Stimulated activated CD8-positive, alpha-beta memory T cell treated with anti-CD3 and anti-CD28 coated beads, Interleukin-7, amount 100 ng/mL, for 48 hours (primary cell): ENCODE data around the gene MEGF6.

Experiments
- DNase-seq, 2 donors: peaks; one replicate each; pipeline ENCODE4 v3.0.0-alpha.2; 2020; ENCODE audit warnings: low read depth in 1 of 2; ENCODE audit errors: extremely low read depth in 1 of 2

The MEGF6 gene

GRCh38 chr1:3609769-3610526 lies 1.4 kb downstream of the MEGF6 start:
- DNase-seq = no peak

GRCh38 chr1:3609016-3609768 lies 2.1 kb downstream of the MEGF6 start:
- no peak for DNase-seq

DNA sequence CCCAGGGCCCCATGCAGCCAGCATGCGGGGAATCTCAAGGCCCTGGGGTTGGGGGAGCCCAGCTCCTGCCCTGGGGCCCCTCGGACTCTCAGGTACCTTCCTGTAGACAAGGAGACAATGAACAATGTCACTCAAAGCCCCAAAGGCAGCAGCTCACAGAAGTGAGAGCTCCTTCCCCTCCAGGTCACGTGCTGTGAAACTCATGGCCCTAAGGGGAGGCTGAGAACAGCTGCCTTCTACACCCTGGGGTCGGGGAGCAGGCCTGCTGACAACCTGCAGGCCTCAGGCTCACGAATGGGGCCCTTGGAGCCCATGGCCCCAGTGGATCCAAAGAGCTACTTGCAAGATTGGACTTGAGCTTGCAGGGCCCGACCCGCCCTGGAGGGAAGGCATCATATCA lies 3.2 kb downstream of the MEGF6 start:
- DNase-seq = no peak

GRCh38 chr1:3607703-3608065 lies 3.6 kb downstream of the MEGF6 start:
- DNase-seq = no peak

GRCh38 chr1:3606779-3607702 lies 4.3 kb downstream of the MEGF6 start:
- no peak for DNase-seq

DNA sequence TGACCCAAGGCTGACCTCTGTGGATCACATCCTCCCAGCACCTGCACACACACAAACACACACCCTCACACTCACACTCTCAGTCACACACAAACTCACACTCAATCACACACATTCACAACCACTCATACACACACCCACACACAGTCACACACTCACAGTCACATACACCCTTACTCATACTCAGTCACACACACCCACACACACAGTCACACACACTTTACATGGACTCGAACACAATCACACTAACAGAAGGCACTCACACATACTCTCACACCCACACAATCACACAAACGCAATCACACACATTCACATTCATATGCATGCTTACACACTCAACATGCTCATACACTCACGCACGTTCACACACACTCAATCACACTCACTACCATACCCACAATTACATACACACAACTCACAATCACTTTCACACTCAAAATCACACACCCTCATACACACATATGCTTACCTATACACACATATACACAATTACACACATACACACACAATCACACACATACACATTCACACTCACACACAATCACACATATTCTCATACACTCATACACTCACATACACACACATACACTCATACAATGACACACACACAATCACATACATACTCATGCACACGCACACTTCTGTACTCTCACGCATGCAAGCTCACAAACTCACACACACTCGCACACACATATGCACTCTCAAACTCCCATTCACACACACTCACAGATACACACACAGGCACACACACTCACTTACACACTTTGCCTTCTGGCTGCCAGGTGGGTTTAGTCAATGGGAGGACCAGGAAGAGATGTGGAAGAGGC lies 6.1 kb downstream of the MEGF6 start:
- no peak for DNase-seq

GRCh38 chr1:3604468-3604974 lies 6.8 kb downstream of the MEGF6 start:
- no peak for DNase-seq

- DNase-seq = no peak
Observed at GRCh38 chr1:3603571-3604467, 7.5 kb downstream of the MEGF6 start.

GRCh38 chr1:3603156-3603555 lies 8.2 kb downstream of the MEGF6 start:
- DNase-seq = no peak

- DNase-seq = no peak
Observed at GRCh38 chr1:3602375-3602774, 8.9 kb downstream of the MEGF6 start.

DNA sequence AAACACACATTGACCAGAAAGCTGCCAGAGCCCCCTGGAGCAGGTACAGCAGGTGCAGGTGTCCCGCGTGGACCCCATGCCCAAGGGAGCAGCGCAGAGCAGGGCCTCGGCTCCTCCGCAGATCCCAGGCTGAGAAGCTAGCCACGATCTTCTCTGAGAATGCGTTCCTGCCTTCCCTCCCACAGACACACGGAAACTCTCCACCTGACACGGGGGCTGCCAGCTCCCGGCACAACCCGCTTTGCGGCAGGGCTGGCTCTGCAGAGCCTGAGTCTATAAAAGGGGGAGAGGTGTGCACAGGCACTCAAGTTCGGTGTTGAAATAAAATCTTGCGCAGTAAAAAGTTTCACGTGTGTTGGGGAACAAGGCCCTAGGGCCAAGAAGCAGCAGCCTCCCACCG lies 9.6 kb downstream of the MEGF6 start:
- no peak for DNase-seq

GRCh38 chr1:3600354-3600753 lies 11.0 kb downstream of the MEGF6 start:
- no peak for DNase-seq

DNA sequence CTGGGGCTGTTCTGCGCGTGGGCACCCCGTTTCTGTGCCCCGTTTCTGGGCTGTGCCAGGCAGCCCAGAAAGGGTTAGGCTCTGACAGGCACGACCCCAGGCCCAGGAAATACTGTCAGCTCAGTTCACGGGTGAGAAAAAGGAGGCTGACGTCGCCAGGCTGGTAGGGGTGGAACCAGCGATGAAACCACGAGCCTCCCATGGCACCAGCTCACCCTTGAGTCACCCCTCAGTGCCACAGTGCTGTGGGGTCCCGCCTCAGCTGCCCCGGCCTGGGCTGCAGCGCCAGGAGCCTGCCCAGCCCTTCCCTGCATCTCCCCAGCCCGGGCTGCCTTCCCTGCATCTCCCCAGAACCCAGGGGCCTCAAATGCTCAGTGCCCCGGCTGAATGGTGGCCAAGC lies 11.5 kb downstream of the MEGF6 start:
- DNase-seq = no peak

GRCh38 chr1:3599286-3599811 lies 12.0 kb downstream of the MEGF6 start:
- no peak for DNase-seq

DNA sequence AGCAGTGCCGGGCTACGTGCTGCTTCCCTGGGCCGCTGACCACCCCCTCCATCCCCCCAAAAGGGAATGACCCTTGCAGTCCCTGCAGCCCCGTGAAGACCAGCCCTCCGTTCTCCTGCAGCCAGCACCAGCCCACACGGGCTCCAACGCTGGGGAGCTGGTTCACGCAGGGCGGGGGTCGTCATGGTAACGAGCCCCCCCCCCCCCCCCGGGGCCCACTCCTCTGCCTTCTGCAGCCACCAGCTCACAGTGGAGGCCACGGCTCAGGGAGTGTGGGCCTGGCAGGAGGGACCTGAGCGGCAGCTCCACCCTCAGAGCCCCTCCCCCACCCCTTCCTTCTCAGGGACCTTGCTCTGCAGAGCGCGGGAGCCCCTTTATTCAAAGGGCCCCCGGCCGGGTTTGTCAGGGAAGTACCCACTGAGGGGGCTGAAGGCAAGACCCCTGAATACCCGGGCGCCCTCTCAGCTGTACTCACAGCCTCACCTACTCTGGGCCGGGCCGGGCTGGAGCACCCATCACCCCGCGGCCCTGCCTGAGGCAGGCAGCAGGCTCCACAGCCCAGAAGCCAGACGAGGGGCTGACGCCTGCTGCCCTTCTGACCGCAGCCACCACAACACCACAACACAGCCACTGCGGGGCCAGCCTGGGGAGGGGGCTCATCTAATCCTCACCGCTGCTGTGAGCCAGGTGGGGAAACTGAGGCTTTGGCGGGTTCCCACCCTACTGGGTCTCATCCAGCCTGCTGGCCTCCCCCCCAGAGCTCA lies 12.6 kb downstream of the MEGF6 start:
- no peak for DNase-seq

DNA sequence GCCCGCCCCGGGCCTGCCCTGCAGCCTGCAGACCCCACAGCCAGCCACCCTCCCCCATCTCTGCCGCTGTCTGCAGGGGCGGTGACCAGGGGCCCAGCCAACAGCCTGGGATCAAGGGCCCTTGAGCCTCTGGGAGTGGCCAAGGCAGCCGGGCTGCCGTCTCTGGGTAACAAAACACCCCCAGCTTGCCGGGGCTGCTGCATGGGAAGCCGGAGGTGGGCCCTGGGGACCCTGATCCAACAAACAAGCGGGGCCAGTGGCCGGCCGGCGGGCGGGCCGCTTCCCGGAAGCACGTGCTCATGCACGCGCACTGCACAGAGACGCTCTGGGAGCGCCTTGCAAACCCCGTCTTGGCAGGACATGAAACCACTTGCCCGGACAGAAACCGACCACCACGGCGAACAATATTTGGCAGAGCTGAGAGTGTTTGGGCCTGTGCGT lies 13.2 kb downstream of the MEGF6 start:
- no peak for DNase-seq

DNA sequence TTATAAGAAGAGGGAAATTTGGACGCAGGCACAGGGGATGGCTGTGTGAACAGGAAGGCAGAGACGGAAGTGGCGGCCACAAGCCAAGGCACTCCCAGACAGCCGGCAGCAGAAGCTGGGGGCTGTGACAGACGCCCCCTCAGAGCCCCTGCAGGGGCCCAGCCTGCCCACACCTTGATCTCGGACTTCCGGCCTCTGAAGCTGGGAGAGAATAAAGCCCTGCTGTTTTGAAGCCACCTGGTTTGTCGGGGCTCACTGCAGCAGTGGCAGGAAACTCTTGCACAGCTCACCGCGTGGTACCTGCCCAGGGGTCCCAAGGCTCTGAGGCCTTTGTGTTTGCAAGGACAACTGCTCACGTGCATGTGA lies 13.7 kb downstream of the MEGF6 start:
- no peak for DNase-seq
